Lung (tissue), 12 donors: ENCODE measurements around the gene HPSE2. TPM values are rescaled to one million over a fixed set of nuclear protein-coding genes. Genes with fewer than 3 reads are reported as not detected.
A peak's percentile ranks its signal among the peaks of the same experiment; 100 is the strongest.

ENCODE experiments used
- ATAC-seq: fragments of 200-7000 bp; cut with Tn5 transposase; one replicate; pipeline ENCODE4 v1.9.1; 2020; ENCODE audit warnings: moderate number of reproducible peaks; ENCODE audit not compliant: insufficient read depth, low FRiP score
- DNase-seq, 3 donors: peaks; one replicate each; pipeline ENCODE4 v3.0.0-alpha.2; 2013 to 2017
- H3K27ac ChIP-seq, 2 donors: one replicate each; pipeline ENCODE4 v1.5.1; 2013; ENCODE audit warnings: mild to moderate bottlenecking in 2 of 2, moderate library complexity in 2 of 2, control low read depth in 1 of 2, inconsistent platforms in 1 of 2, low read depth in 1 of 2, low read length in 1 of 2
- H3K27me3 ChIP-seq, 3 donors: one replicate each; pipeline ENCODE4 v1.5.1; 2013; ENCODE audit warnings: low read length in 2 of 3; ENCODE audit not compliant: control insufficient read depth in 3 of 3, insufficient read depth in 3 of 3
- H3K36me3 ChIP-seq, 4 donors: one replicate each; pipeline ENCODE4 v1.5.1; 2013; ENCODE audit warnings: low read length in 4 of 4, mild to moderate bottlenecking in 1 of 4, moderate library complexity in 1 of 4; ENCODE audit not compliant: control insufficient read depth in 4 of 4, insufficient read depth in 4 of 4
- H3K4me1 ChIP-seq, 5 donors: one replicate each; pipeline ENCODE4 v1.5.1; 2013; ENCODE audit warnings: low read length in 5 of 5, mild to moderate bottlenecking in 2 of 5, moderate library complexity in 1 of 5; ENCODE audit not compliant: control insufficient read depth in 5 of 5, insufficient read depth in 5 of 5
- H3K4me3 ChIP-seq: one replicate; pipeline ENCODE4 v1.5.1; 2013; ENCODE audit warnings: mild to moderate bottlenecking, control low read depth, moderate library complexity
- H3K9ac ChIP-seq, 2 donors: one replicate each; pipeline ENCODE4 v1.5.1; 2013; ENCODE audit warnings: low read length in 2 of 2, control low read depth in 1 of 2; ENCODE audit not compliant: insufficient read depth in 1 of 2
- H3K9me3 ChIP-seq, 4 donors: one replicate each; pipeline ENCODE4 v1.5.1; 2013; ENCODE audit warnings: low read length in 3 of 4, mild to moderate bottlenecking in 1 of 4, moderate library complexity in 1 of 4; ENCODE audit not compliant: control insufficient read depth in 4 of 4, insufficient read depth in 3 of 4
- WGBS, 2 donors: extraction: QIAGEN DNeasy Blood & Tissue Kit; methylation state at CpG; one replicate each; pipeline ENCODE4 v1.1.7; 2013; 5-methylcytosine and 5-hydroxymethylcytosine counted together
- polyA plus RNA-seq, 2 donors: library from polyadenylated mRNA; stranded (reverse); fragments of 200-250 nt; gene quantifications; one replicate each; pipeline ENCODE4 v1.2.1, GENCODE V29; 2013
- total RNA-seq, 2 donors: library from RNA; depleted of rRNA in 1 of 2; stranded (reverse); fragments of >200 nt in 1 of 2; gene quantifications; one replicate each; pipeline ENCODE4 v1.2.1, GENCODE V29; 2014 to 2021
- TF ChIP-seq, protein P1 (sequence below): IDR thresholded peaks from 2 replicates; pipeline ENCODE4 v1.5.1; 2012; ENCODE audit warnings: mild to moderate bottlenecking; ENCODE audit errors: control extremely low read depth, extremely low read depth
- donor health status: control.
- donor health status: control.
- donor health status: Bipolar disorder and iron deficiency.
- donor health status: healthy.
- donor health status: DM: yes; HTN: yes; CAD: no.

HPSE2 gene
- total and polyA plus RNA-seq, 4 donors, result 0.32 to 47.3 (median 1.9) TPM

DNA sequence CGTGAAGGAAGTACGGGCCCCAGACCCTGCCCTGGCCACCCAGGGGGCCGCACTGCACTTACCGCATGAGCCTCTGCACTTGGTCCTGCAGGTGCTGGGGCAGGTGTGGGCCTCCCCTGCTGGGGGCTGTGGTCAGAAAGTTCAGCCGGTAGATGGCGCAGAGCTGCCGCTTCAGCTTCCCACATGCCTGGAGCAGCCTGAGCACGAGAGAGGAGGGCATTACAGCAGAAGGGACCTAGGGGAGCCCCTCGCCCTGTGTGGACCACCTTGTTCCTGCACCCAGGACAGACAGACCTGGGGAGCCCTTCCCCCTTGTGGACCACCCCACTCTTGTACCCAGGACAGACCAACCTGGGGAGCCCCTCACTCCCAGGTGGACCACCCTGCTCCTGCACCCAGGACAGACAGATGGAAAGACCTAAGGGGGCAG, 811.9 kb downstream of the HPSE2 start:
- 95 to 96% methylated on average over 9 of the region's 9 CpGs for WGBS, 2 donors
- peaks cover 0 to 12% (median 0%) of the 10 kb centered on the region in 5 donors for H3K4me1 ChIP-seq
- no peak overlapping the region for H3K9ac ChIP-seq
- H3K27me3 ChIP-seq, result no peaks in the 10 kb centered on the region
- TF ChIP-seq, protein P1, sequence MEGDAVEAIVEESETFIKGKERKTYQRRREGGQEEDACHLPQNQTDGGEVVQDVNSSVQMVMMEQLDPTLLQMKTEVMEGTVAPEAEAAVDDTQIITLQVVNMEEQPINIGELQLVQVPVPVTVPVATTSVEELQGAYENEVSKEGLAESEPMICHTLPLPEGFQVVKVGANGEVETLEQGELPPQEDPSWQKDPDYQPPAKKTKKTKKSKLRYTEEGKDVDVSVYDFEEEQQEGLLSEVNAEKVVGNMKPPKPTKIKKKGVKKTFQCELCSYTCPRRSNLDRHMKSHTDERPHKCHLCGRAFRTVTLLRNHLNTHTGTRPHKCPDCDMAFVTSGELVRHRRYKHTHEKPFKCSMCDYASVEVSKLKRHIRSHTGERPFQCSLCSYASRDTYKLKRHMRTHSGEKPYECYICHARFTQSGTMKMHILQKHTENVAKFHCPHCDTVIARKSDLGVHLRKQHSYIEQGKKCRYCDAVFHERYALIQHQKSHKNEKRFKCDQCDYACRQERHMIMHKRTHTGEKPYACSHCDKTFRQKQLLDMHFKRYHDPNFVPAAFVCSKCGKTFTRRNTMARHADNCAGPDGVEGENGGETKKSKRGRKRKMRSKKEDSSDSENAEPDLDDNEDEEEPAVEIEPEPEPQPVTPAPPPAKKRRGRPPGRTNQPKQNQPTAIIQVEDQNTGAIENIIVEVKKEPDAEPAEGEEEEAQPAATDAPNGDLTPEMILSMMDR, result no peak
- no peak overlapping the region for H3K4me3 ChIP-seq
- no peak overlapping the region for H3K27ac ChIP-seq
- H3K9me3 ChIP-seq, result no peaks in the 10 kb centered on the region
- no peak for ATAC-seq
- peak in 1 of 3 donors; percentile 29 for DNase-seq
- H3K36me3 ChIP-seq, result peaks cover 2 to 57% (median 11%) of the 10 kb centered on the region in 4 donors

DNA sequence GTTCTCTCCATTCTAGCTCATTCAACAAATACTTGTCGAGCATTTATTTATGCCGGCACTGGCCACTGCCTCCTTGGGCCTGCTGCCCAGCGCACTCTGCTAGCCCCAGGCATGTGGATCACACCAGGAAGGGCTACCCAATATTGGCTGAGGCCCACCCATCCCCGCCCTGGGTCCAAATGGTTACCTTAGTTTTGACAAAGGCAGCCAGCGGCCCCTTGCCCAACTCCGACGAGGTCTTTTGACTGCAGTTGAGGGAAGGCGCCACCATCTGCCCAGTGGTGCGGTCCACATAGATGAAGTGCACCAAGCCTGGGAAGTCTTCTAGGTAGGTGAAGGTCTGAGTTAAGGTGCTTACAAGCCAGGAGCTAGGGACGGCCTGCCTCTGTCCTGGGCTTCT, 813.5 kb downstream of the HPSE2 start:
- H3K36me3 ChIP-seq, result peaks cover 4 to 61% (median 10%) of the 10 kb centered on the region in 4 donors
- no peak overlapping the region for H3K9ac ChIP-seq
- no peak overlapping the region for H3K4me3 ChIP-seq
- no peak for DNase-seq
- no peak overlapping the region for H3K27ac ChIP-seq
- TF ChIP-seq, protein P1, result no peak
- WGBS, 2 donors, result 97 to 98% methylated on average over 10 of the region's 10 CpGs
- no peak for ATAC-seq
- no peaks in the 10 kb centered on the region for H3K27me3 ChIP-seq
- H3K4me1 ChIP-seq, result peaks cover 0 to 23% (median 0%) of the 10 kb centered on the region in 5 donors
- H3K9me3 ChIP-seq, result no peaks in the 10 kb centered on the region

DNA sequence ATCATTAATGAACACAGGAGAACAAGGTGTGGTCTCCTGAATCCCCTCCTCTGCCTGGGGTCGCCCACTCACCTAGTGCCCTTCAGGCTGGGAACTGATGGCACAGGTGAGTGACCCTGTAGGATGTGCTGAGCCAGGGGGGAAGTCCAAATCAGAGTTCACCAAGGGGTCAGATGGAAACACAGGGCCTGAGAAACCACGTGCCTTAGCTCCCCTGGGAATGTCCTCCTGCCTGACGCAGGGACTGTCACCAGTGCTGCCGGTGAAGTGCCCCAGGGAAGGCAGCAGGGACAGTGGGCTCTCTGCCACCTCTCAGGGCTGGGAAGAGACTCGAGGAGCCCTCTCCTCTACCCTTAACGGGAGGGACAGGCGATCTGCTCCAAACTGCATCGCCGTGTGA, 814.9 kb downstream of the HPSE2 start:
- DNase-seq (no peak), ATAC-seq (no peak)
- Histone ChIP-seq H3K27me3 (no peaks in the 10 kb centered on the region), H3K4me3 (no peak overlapping the region), H3K4me1 (peaks cover 0 to 23% (median 0%) of the 10 kb centered on the region in 5 donors), H3K9ac (no peak overlapping the region), H3K36me3 (peaks cover 4 to 64% (median 9%) of the 10 kb centered on the region in 4 donors), H3K27ac (no peak overlapping the region), H3K9me3 (no peaks in the 10 kb centered on the region)
- TF ChIP-seq, protein P1, result no peak
- 92% methylated on average over 9 of the region's 9 CpGs for WGBS, 2 donors
